Measurements from ENCODE around the gene NAV1. TPM values are rescaled to one million over a fixed set of nuclear protein-coding genes. Genes with fewer than 3 reads are reported as not detected.
"Not testable (repeated sequence)": the region's sequence is repeated elsewhere in the genome, so short reads cannot be mapped to it uniquely, and the experiment has no call there.

Gene NAV1
- total RNA-seq, 1 experiment from 2014 or later: 51.0 TPM

DNA sequence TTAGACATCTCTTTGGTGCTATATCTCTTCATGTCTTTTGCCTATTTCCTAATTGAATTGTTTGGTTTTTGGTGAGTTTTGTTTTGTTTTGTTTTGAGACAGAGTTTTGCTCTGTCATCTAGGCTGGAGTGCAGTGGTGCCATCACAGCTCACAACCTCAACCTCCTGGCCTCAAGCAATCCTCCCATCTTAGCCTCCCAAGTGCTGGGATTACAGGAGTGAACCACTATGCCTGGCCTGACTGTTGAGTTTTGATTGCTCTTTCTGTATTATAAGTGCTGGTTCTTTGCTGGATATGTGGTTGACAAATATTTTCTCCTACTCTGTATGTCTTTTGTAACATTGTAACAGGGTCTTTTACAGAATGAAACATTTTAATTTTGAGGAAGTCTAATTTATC is 38.0 kb downstream of the NAV1 start:
- no peak overlapping the region for H3K4me3 Mint-ChIP-seq
- ChIA-PET POLR2A (no interaction called here), CTCF (no interaction called here)
- TF ChIP-seq, protein P1, sequence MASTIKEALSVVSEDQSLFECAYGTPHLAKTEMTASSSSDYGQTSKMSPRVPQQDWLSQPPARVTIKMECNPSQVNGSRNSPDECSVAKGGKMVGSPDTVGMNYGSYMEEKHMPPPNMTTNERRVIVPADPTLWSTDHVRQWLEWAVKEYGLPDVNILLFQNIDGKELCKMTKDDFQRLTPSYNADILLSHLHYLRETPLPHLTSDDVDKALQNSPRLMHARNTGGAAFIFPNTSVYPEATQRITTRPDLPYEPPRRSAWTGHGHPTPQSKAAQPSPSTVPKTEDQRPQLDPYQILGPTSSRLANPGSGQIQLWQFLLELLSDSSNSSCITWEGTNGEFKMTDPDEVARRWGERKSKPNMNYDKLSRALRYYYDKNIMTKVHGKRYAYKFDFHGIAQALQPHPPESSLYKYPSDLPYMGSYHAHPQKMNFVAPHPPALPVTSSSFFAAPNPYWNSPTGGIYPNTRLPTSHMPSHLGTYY (CRISPR knock-in tag; IDR thresholded peaks at IDR 0.05): no peak
- TF ChIP-seq GRHL2 (CRISPR knock-in tag; IDR thresholded peaks at IDR 0.05; ENCODE audit: insufficient replicate concordance, severe bottlenecking): no peak
- no peak for TF ChIP-seq ESRRA (CRISPR knock-in tag; IDR thresholded peaks at IDR 0.05; ENCODE audit: borderline replicate concordance)
- TF ChIP-seq ZNF425 (CRISPR knock-in tag; conservative IDR thresholded peaks at IDR 0.05): no peak
- no peak for TF ChIP-seq NFE2L1 (CRISPR knock-in tag; IDR thresholded peaks at IDR 0.05)
- TF ChIP-seq NR3C1 (CRISPR knock-in tag; conservative IDR thresholded peaks at IDR 0.05; ENCODE audit: low read depth): no peak
- TF ChIP-seq NR2C2 (CRISPR knock-in tag; IDR thresholded peaks at IDR 0.05): no peak
- TF ChIP-seq GTF2I (CRISPR knock-in tag; conservative IDR thresholded peaks at IDR 0.05): no peak
- TF ChIP-seq STAT6 (CRISPR knock-in tag; conservative IDR thresholded peaks at IDR 0.05; ENCODE audit: low read depth): no peak
- no peak overlapping the region for H3K27ac Mint-ChIP-seq
- DNase-seq (ENCODE audit: low spot score): no peak
- H3K4me1 Mint-ChIP-seq: peaks cover 8% of the 10 kb centered on the region
- peaks cover 3% of the 10 kb centered on the region; the same call in 1 of the 2 replicates for H3K27me3 Mint-ChIP-seq (ENCODE audit: low read depth)
- peaks cover 11% of the 10 kb centered on the region for H3K9me3 Mint-ChIP-seq
- no peaks in the 10 kb centered on the region for H3K36me3 Mint-ChIP-seq
- ATAC-seq: no peak

GRCh38 chr1:201578008-201578888 is 39.3 kb downstream of the NAV1 start:
- H3K4me3 Mint-ChIP-seq: no peak overlapping the region
- ChIA-PET CTCF (interaction anchor here (0.6 kb wide), 1 partner anchor 251 kb away, joined by 4 read pairs; the partner anchor contains the start of gene IPO9), POLR2A (no interaction called here)
- H3K9me3 Mint-ChIP-seq: peaks cover 7% of the 10 kb centered on the region
- no peaks in the 10 kb centered on the region for H3K36me3 Mint-ChIP-seq
- no peak for ATAC-seq
- no peak for DNase-seq (ENCODE audit: low spot score)
- no peak for TF ChIP-seq HMGXB4 (CRISPR knock-in tag; IDR thresholded peaks at IDR 0.05)
- TF ChIP-seq, protein P2, sequence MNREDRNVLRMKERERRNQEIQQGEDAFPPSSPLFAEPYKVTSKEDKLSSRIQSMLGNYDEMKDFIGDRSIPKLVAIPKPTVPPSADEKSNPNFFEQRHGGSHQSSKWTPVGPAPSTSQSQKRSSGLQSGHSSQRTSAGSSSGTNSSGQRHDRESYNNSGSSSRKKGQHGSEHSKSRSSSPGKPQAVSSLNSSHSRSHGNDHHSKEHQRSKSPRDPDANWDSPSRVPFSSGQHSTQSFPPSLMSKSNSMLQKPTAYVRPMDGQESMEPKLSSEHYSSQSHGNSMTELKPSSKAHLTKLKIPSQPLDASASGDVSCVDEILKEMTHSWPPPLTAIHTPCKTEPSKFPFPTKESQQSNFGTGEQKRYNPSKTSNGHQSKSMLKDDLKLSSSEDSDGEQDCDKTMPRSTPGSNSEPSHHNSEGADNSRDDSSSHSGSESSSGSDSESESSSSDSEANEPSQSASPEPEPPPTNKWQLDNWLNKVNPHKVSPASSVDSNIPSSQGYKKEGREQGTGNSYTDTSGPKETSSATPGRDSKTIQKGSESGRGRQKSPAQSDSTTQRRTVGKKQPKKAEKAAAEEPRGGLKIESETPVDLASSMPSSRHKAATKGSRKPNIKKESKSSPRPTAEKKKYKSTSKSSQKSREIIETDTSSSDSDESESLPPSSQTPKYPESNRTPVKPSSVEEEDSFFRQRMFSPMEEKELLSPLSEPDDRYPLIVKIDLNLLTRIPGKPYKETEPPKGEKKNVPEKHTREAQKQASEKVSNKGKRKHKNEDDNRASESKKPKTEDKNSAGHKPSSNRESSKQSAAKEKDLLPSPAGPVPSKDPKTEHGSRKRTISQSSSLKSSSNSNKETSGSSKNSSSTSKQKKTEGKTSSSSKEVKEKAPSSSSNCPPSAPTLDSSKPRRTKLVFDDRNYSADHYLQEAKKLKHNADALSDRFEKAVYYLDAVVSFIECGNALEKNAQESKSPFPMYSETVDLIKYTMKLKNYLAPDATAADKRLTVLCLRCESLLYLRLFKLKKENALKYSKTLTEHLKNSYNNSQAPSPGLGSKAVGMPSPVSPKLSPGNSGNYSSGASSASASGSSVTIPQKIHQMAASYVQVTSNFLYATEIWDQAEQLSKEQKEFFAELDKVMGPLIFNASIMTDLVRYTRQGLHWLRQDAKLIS (CRISPR knock-in tag; IDR thresholded peaks at IDR 0.05; ENCODE audit: borderline replicate concordance): no peak
- TF ChIP-seq ZNF263 (CRISPR knock-in tag; IDR thresholded peaks at IDR 0.05; ENCODE audit: low read depth): no peak
- no peak for TF ChIP-seq GTF2I (CRISPR knock-in tag; conservative IDR thresholded peaks at IDR 0.05)
- no peak for TF ChIP-seq JAZF1 (CRISPR knock-in tag; IDR thresholded peaks at IDR 0.05)
- no peak for TF ChIP-seq TCF7 (CRISPR knock-in tag; IDR thresholded peaks at IDR 0.05; ENCODE audit: low read depth)
- no peak overlapping the region for H3K27ac Mint-ChIP-seq
- peaks cover 3% of the 10 kb centered on the region; the same call in 1 of the 2 replicates for H3K27me3 Mint-ChIP-seq (ENCODE audit: low read depth)
- peaks cover 18% of the 10 kb centered on the region for H3K4me1 Mint-ChIP-seq

- H3K27ac Mint-ChIP-seq; H3K4me3 Mint-ChIP-seq; POLR2A ChIA-PET; DNase-seq (ENCODE audit: low spot score); H3K27me3 Mint-ChIP-seq (ENCODE audit: low read depth); H3K9me3 Mint-ChIP-seq; ATAC-seq; H3K36me3 Mint-ChIP-seq: not testable (repeated sequence)
- peaks cover 22% of the 10 kb centered on the region for H3K4me1 Mint-ChIP-seq
- CTCF ChIA-PET: interaction anchor here (1.9 to 3.1 kb wide), 2 partner anchors 100 to 212 kb away, joined by 6 to 12 read pairs; no protein-coding TSS in a partner anchor
These were observed 42.4 kb downstream of the NAV1 start for GRCh38 chr1:201581371-201581770.
